Epidermal melanocyte (primary cell): Measurements from ENCODE around the gene KCNK10.

Experiments
- DNase-seq: peaks from one replicate; pipeline ENCODE4 v3.0.0; 2011; ENCODE audit warnings: low spot score; ENCODE audit not compliant: insufficient read length

Gene KCNK10

GRCh38 chr14:88228522-88229236 lies 94.4 kb downstream of the KCNK10 start:
- DNase-seq, result no peak

- no peak for DNase-seq
Measured at GRCh38 chr14:88227693-88228092, 95.4 kb downstream of the KCNK10 start.

GRCh38 chr14:88225721-88226120 lies 97.3 kb downstream of the KCNK10 start:
- DNase-seq, result no peak

DNA sequence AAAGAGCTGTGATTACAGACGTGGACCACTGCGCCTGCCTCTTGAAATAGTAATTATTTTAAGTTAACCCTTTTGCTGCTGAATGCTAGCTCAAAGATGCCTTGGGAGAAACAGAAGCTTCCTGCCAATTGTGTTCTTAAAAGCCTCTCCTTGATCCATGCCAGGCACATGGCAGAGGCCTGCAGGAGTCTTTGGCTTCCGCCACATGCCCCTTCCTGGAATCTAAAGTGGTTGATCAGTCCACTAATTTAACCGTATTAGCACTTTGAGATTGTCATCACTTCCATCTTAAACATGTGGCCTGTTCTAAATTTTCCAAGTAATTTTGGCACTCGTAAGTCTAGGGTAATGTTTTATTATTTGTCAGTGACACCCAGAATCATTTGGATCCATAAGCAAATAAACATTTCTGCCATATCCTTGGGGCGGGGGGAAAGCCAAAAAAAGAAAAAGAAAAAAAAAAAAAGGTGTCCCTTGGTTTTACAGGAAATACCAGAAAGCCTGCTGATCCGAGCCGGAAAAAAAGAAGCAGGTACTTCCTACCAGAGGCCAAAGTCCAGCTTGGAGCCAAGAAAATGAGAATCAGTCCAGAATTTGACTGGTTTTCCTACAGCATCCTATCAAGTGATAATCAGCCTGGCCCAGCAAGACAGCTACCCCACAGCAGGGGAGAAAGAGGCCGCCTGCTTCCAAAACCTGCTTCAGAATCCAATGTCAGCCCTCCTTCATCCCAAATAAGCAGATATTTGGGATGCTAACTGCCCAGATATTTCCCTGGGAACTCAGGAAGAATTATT lies 104.8 kb downstream of the KCNK10 start:
- no peak for DNase-seq

DNA sequence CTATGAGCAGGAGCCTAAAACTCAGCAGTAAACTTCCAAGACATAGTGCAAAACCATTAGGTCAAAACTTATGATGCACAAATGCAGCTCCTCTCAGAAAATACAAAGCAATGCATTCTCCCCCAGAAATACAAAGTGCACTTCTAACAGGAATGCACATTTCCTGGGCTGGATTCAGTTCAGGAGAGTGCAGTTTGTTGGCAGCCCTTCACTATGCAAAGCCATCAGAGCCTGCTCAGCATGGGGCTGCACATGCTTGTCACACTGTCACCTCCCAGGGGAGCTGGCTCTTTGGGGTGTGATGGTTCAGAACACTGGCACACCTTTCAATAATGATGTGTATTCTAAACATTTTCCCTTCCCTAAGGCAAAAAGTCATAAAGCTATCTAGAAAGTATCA lies 110.4 kb downstream of the KCNK10 start:
- DNase-seq, result no peak

- DNase-seq, result no peak
Measured at GRCh38 chr14:88210426-88210825, 112.6 kb downstream of the KCNK10 start.

- no peak for DNase-seq
Measured at GRCh38 chr14:88209273-88209672, 113.8 kb downstream of the KCNK10 start.

- no peak for DNase-seq
Measured at GRCh38 chr14:88208858-88209257, 114.2 kb downstream of the KCNK10 start.

GRCh38 chr14:88204221-88204620 lies 118.8 kb downstream of the KCNK10 start:
- no peak for DNase-seq

GRCh38 chr14:88203291-88203690 lies 119.8 kb downstream of the KCNK10 start:
- DNase-seq, result no peak

DNA sequence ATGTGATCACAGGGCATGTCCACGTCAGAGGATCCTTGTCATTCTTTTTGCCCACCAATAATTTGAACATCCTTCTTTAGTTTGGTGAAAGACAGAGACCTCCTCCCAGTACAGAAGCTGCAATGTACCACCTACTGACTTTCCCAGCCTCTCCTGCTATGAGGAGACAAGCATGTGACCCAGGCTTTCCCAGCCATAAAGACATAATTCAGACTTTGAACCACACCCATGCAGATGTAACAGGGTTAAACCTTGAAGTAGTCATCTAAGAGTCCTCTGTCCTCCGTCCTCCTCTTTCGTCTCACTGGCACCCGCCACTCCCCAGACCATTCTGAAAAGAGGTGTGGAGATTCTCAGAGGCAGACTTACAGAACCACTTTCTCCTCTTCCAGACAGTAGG lies 120.8 kb downstream of the KCNK10 start:
- no peak for DNase-seq

- DNase-seq, result no peak
Measured at GRCh38 chr14:88201851-88202250, 121.2 kb downstream of the KCNK10 start.

DNA sequence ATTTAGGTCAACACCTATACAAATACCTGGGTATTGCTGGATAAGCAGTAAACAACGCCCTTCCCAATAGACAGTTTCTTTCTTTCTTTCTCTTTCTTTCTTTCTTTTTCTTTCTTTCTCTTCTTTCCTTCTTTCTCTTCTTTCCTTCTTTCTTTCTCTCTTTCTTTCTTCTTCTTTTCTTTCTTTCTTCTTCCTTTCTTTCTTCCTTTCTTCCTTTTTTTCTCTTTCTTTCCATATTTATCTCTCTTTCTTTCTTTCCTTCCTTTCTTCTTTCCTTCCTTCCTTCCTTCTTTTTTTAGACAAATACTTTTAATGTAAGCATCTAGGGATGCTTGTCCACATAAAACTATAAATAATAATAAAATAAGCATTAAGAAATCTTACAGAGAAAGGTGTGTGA lies 123.2 kb downstream of the KCNK10 start:
- no peak for DNase-seq

- no peak for DNase-seq
Measured at GRCh38 chr14:88198446-88198845, 124.6 kb downstream of the KCNK10 start.

- DNase-seq, result no peak
Measured at GRCh38 chr14:88196925-88197324, 126.1 kb downstream of the KCNK10 start.

- no peak for DNase-seq
Measured at GRCh38 chr14:88196116-88196890, 126.8 kb downstream of the KCNK10 start.

DNA sequence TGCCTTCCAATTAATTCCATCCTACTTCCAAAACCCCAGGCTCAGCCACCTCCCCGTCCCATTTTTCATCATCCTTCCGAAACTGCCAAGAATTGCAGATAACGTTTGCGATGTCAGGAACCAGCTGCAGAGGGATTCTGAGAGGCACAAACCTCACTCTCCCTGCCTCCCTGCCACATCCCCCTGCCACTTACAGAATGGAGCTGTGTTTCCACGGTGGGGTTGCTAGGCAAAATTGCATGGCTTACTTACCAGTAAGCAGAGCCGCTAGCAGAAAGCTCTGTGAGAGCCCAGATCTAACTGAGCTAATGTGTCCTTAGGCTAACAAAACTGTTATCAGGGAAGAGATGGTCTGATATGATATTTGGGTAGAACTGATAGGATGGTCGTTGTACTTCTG lies 127.4 kb downstream of the KCNK10 start:
- no peak for DNase-seq

DNA sequence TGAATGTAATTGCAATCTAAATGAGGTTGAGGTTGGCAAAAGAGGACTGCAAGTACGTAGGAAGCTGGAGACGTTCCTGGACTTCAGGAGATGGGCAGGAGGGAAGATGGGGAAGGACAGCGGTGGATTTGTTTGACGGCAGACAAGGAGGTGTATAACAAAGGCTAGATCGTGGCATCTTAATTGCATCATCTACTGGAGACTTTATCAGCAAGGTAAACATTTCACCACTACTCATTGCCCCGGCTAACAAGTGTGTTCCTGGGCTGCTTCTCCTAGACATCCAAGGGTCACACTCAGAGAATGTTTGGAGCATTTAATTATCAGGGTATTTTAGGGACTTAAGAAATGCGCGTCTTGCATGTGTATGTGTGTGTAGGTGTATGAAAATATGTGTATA lies 128.5 kb downstream of the KCNK10 start:
- no peak for DNase-seq

DNA sequence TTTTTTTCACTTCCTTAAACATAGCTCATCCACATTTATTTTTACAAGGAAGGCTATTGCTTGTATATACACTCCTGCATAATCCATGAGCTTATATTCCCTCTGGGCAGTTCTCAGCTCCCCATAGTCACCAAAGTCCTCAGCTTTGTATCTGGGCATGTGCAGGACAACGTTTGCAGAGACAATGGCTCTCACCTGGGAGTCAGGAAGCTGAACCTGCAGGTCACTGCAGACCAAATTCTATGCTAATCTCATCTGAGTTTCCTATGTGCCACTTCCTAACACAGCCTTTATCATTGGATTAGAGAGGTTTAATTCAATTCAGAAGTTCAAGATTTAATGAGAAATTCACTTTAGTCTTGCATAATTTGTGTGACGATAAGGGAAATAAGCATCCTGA lies 131.5 kb downstream of the KCNK10 start:
- DNase-seq, result no peak

DNA sequence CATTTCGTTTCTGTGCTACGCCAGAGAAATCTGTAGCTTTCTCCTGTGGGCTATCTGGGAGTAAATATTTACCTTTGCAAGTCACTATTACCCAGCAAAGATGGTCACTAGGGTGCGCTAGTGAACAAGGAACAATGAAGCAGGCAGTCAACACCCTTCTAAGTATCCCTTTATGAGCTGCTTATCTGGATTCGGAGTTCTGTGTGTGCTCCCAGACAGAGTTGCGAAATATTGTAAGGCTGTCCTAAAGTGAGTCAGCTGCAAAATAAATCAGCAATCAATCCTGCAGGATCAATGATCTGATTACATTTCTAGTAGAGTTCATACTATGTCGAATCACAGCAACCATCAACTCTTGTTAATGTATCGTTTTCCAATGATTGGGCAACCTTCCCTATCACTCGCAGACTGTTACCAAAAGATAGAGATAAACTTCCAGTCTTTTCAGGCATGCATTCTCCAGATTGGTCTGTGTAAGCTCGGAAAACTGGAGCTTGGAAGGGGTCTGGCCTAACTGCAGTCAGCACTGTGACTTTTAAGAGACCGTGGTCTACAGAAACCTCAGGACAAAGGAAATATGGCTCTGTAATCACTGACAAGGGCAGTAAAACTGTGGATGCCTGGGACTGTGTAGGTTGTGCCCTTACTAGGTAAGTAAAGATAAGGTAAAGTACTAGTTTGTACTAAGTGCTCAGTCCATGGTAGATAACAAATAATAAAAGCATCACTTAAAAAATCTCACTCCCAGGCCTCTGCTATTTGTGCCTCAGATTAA lies 133.5 kb downstream of the KCNK10 start:
- DNase-seq, result peak; percentile 79

DNA sequence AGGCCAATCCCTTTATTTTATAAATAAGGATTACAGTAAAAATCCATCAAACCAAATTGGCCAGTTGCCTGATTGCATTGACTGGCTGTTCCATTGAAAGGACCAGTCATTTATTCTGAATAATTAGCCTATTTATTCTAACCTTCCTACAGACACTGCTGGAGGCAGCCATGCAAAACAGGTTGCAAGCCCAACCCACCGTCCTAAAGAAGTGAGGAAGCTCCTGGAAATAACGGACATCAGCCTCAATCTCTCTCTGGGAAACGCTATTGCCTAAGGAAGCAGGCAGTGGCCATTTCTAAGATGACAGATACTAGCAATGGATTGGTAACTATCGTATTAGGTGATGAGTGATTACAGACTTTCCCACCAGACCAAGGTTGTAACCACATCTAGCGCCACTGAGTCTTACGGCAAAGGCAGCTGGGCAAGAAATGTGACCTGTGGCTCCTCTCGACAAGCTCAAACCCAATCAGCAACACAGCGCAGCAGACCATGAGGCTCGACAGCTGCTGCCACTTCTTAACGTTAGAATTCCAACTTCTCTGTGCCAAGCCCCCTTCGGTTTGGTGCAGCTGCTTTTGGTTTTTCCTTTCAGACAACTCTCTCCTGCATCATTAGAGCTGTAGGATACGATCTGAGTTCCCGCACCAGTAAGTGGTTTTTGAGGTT lies 134.2 kb downstream of the KCNK10 start:
- DNase-seq, result no peak
